ENCODE results near the gene DMKN.
"Not testable (repeated sequence)": the region's sequence is repeated elsewhere in the genome, so short reads cannot be mapped to it uniquely, and the experiment has no call there.

DMKN gene

GRCh38 chr19:35497406-35497805, 16.0 kb downstream of the DMKN start:
- no peak for DNase-seq (ENCODE audit: low read depth in 2 of 2)

GRCh38 chr19:35495107-35496064, 18.1 kb downstream of the DMKN start:
- peak; percentile 60 to 78 for DNase-seq (ENCODE audit: low read depth in 2 of 2)

GRCh38 chr19:35493971-35494370, 19.5 kb downstream of the DMKN start:
- no peak for DNase-seq (ENCODE audit: low read depth in 2 of 2)

GRCh38 chr19:35491836-35492360, 21.6 kb downstream of the DMKN start:
- no peak for DNase-seq (ENCODE audit: low read depth in 2 of 2)

GRCh38 chr19:35490364-35490763, 23.1 kb downstream of the DMKN start, which contains the start of gene KRTDAP:
Gene KRTDAP (minus strand): TSS chr19:35490464. CDS start chr19:35490442, 22 bp downstream.
- DNase-seq (ENCODE audit: low read depth in 2 of 2): no peak

- DNase-seq (ENCODE audit: low read depth in 2 of 2): no peak
Observed at GRCh38 chr19:35488677-35489076, 24.8 kb downstream of the DMKN start.

GRCh38 chr19:35487656-35488182, 25.7 kb downstream of the DMKN start:
- no peak for DNase-seq (ENCODE audit: low read depth in 2 of 2)

GRCh38 chr19:35486268-35486708, 27.2 kb downstream of the DMKN start:
- DNase-seq (ENCODE audit: low read depth in 2 of 2): no peak

GRCh38 chr19:35484252-35485036, 29.0 kb downstream of the DMKN start:
- no peak for DNase-seq (ENCODE audit: low read depth in 2 of 2)

GRCh38 chr19:35483089-35483488, 30.4 kb downstream of the DMKN start:
- no peak for DNase-seq (ENCODE audit: low read depth in 2 of 2)

GRCh38 chr19:35478794-35479677, 34.4 kb downstream of the DMKN start:
- DNase-seq (ENCODE audit: low read depth in 2 of 2): no peak

GRCh38 chr19:35476149-35476548, 37.3 kb downstream of the DMKN start:
- DNase-seq (ENCODE audit: low read depth in 2 of 2): no peak

GRCh38 chr19:35474594-35474993, 38.9 kb downstream of the DMKN start:
- DNase-seq (ENCODE audit: low read depth in 2 of 2): not testable (repeated sequence)

GRCh38 chr19:35474104-35474503, 39.3 kb downstream of the DMKN start:
- DNase-seq (ENCODE audit: low read depth in 2 of 2): no peak

- no peak for DNase-seq (ENCODE audit: low read depth in 2 of 2)
Observed at GRCh38 chr19:35471946-35472345, 41.5 kb downstream of the DMKN start.

- DNase-seq (ENCODE audit: low read depth in 2 of 2): not testable (repeated sequence)
Observed at GRCh38 chr19:35471075-35471474, 42.4 kb downstream of the DMKN start.

- DNase-seq (ENCODE audit: low read depth in 2 of 2): no peak
Observed at GRCh38 chr19:35470128-35470527, 43.3 kb downstream of the DMKN start.

GRCh38 chr19:35468637-35469036, 44.8 kb downstream of the DMKN start:
- peak; percentile 22 to 50 for DNase-seq (ENCODE audit: low read depth in 2 of 2)

- DNase-seq (ENCODE audit: low read depth in 2 of 2): no peak
Observed at GRCh38 chr19:35466259-35466658, 47.2 kb downstream of the DMKN start.

GRCh38 chr19:35462956-35463355, 50.5 kb downstream of the DMKN start:
- not testable (repeated sequence) for DNase-seq (ENCODE audit: low read depth in 2 of 2)

GRCh38 chr19:35462476-35462953, 50.9 kb downstream of the DMKN start:
- DNase-seq (ENCODE audit: low read depth in 2 of 2): no peak

All from stimulated activated CD4-positive, alpha-beta T cell treated with anti-CD3 and anti-CD28 coated beads, Interleukin-12 subunit alpha, Interleukin-12 subunit beta, amount 100 ng/mL, for 24 hours (primary cell).